IPS-18a (cell line): Measurements from ENCODE around the gene BAD.

Experiments
- H3K27ac ChIP-seq: one replicate; pipeline ENCODE4 v1.5.1; 2013; ENCODE audit warnings: low read length
- H3K27me3 ChIP-seq: one replicate; pipeline ENCODE4 v1.6.1; 2013; ENCODE audit warnings: mild to moderate bottlenecking, low read length; ENCODE audit not compliant: control insufficient read depth, insufficient read depth
- H3K36me3 ChIP-seq: one replicate; pipeline ENCODE4 v1.6.1; 2013; ENCODE audit warnings: low read depth, low read length; ENCODE audit not compliant: control insufficient read depth
- H3K4me1 ChIP-seq: one replicate; pipeline ENCODE4 v1.6.1; 2013; ENCODE audit warnings: low read depth, low read length; ENCODE audit not compliant: control insufficient read depth
- H3K4me3 ChIP-seq: one replicate; pipeline ENCODE4 v1.5.1; 2013; ENCODE audit warnings: low read length
- H3K9ac ChIP-seq: one replicate; pipeline ENCODE4 v1.6.1; 2013; ENCODE audit warnings: mild to moderate bottlenecking, low read length, moderate library complexity
- H3K9me3 ChIP-seq: one replicate; pipeline ENCODE4 v1.6.1; 2013; ENCODE audit warnings: low read depth, low read length; ENCODE audit not compliant: control insufficient read depth

BAD gene

GRCh38 chr11:64290352-64291261 is 6.1 kb upstream of the BAD start:
- Histone ChIP-seq H3K9ac (no peak overlapping the region), H3K9me3 (no peaks in the 10 kb centered on the region), H3K4me3 (peak overlapping the region; percentile 37), H3K27ac (no peak overlapping the region), H3K4me1 (peaks cover 3% of the 10 kb centered on the region), H3K27me3 (peaks cover 67% of the 10 kb centered on the region), H3K36me3 (no peaks in the 10 kb centered on the region)

- no peak overlapping the region for H3K4me3 ChIP-seq
- H3K27me3 ChIP-seq, result peaks cover 52% of the 10 kb centered on the region
- peaks cover 3% of the 10 kb centered on the region for H3K4me1 ChIP-seq
- H3K36me3 ChIP-seq, result no peaks in the 10 kb centered on the region
- H3K9me3 ChIP-seq, result no peaks in the 10 kb centered on the region
- H3K27ac ChIP-seq, result no peak overlapping the region
- no peak overlapping the region for H3K9ac ChIP-seq
These were observed 4.6 kb upstream of the BAD start for GRCh38 chr11:64289002-64289564.

- no peak overlapping the region for H3K4me3 ChIP-seq
- peaks cover 3% of the 10 kb centered on the region for H3K4me1 ChIP-seq
- H3K9me3 ChIP-seq, result no peaks in the 10 kb centered on the region
- peaks cover 44% of the 10 kb centered on the region for H3K27me3 ChIP-seq
- H3K36me3 ChIP-seq, result no peaks in the 10 kb centered on the region
- H3K27ac ChIP-seq, result no peak overlapping the region
- no peak overlapping the region for H3K9ac ChIP-seq
These were observed 3.9 kb upstream of the BAD start for GRCh38 chr11:64288353-64288750.

- Histone ChIP-seq H3K9ac (no peak overlapping the region), H3K36me3 (no peaks in the 10 kb centered on the region), H3K27me3 (peaks cover 39% of the 10 kb centered on the region)
These were observed 3.3 kb upstream of the BAD start for GRCh38 chr11:64287676-64288352.

GRCh38 chr11:64286801-64287159 is 2.3 kb upstream of the BAD start:
- Histone ChIP-seq H3K27me3 (peaks cover 29% of the 10 kb centered on the region), H3K4me3 (no peak overlapping the region), H3K27ac (no peak overlapping the region), H3K36me3 (no peaks in the 10 kb centered on the region), H3K9ac (no peak overlapping the region), H3K4me1 (peaks cover 3% of the 10 kb centered on the region), H3K9me3 (no peaks in the 10 kb centered on the region)

More at GRCh38 chr11:64287676-64288352, 3.3 kb upstream of the BAD start:
- no peak overlapping the region for H3K27ac ChIP-seq
- no peak overlapping the region for H3K4me3 ChIP-seq
- H3K4me1 ChIP-seq, result peaks cover 3% of the 10 kb centered on the region
- H3K9me3 ChIP-seq, result no peaks in the 10 kb centered on the region

GRCh38 chr11:64285885-64286800 is 1.7 kb upstream of the BAD start:
- peak overlapping the region; percentile 85 for H3K4me3 ChIP-seq
- H3K27me3 ChIP-seq, result peaks cover 22% of the 10 kb centered on the region
- peaks cover 3% of the 10 kb centered on the region for H3K4me1 ChIP-seq
- H3K9me3 ChIP-seq, result no peaks in the 10 kb centered on the region
- H3K36me3 ChIP-seq, result no peaks in the 10 kb centered on the region
- no peak overlapping the region for H3K27ac ChIP-seq
- no peak overlapping the region for H3K9ac ChIP-seq

- Histone ChIP-seq H3K9me3 (no peaks in the 10 kb centered on the region), H3K27me3 (peaks cover 13% of the 10 kb centered on the region), H3K27ac (no peak within 1 kb of the TSS), H3K9ac (peak within 1 kb of the TSS; percentile 67), H3K4me1 (peaks cover 3% of the 10 kb centered on the region), H3K36me3 (no peaks in the 10 kb centered on the region), H3K4me3 (peak within 1 kb of the TSS; percentile 85)
These were observed 758 bp upstream of the BAD start, which contains the start of gene GPR137 for GRCh38 chr11:64284962-64285884. GPR137 (plus strand) TSS chr11:64285848; CDS start chr11:64286525, 677 bp downstream.

GRCh38 chr11:64283092-64283491 is 1.4 kb downstream of the BAD start:
- Histone ChIP-seq H3K9ac (no peak overlapping the region), H3K27ac (no peak overlapping the region)

GRCh38 chr11:64281957-64282770 is 2.3 kb downstream of the BAD start:
- Histone ChIP-seq H3K4me1 (peaks cover 3% of the 10 kb centered on the region), H3K9ac (no peak overlapping the region), H3K36me3 (no peaks in the 10 kb centered on the region), H3K9me3 (no peaks in the 10 kb centered on the region), H3K27me3 (no peaks in the 10 kb centered on the region), H3K27ac (no peak overlapping the region), H3K4me3 (no peak overlapping the region)

More at GRCh38 chr11:64283092-64283491, 1.4 kb downstream of the BAD start:
- Histone ChIP-seq H3K4me1 (peaks cover 3% of the 10 kb centered on the region), H3K36me3 (no peaks in the 10 kb centered on the region), H3K27me3 (no peaks in the 10 kb centered on the region), H3K4me3 (no peak overlapping the region), H3K9me3 (no peaks in the 10 kb centered on the region)
